HFF-Myc (cell line): ENCODE data around the gene GABBR2.

ENCODE experiments used
- DNase-seq: peaks from one replicate; pipeline ENCODE4 v3.0.0-alpha.2; 2011; ENCODE audit warnings: low read depth; ENCODE audit errors: extremely low read depth
- H3K4me3 ChIP-seq: replicated peaks from 2 replicates; pipeline ENCODE4 v1.5.1; 2011; ENCODE audit warnings: low read depth, mild to moderate bottlenecking, control low read depth, low read length
- TF ChIP-seq, protein P1 (sequence below): IDR thresholded peaks from 2 replicates; pipeline ENCODE4 v1.5.1; 2012; ENCODE audit warnings: mild to moderate bottlenecking, low read depth, low read length, control low read depth; ENCODE audit errors: missing control alignments

GABBR2 gene

DNA sequence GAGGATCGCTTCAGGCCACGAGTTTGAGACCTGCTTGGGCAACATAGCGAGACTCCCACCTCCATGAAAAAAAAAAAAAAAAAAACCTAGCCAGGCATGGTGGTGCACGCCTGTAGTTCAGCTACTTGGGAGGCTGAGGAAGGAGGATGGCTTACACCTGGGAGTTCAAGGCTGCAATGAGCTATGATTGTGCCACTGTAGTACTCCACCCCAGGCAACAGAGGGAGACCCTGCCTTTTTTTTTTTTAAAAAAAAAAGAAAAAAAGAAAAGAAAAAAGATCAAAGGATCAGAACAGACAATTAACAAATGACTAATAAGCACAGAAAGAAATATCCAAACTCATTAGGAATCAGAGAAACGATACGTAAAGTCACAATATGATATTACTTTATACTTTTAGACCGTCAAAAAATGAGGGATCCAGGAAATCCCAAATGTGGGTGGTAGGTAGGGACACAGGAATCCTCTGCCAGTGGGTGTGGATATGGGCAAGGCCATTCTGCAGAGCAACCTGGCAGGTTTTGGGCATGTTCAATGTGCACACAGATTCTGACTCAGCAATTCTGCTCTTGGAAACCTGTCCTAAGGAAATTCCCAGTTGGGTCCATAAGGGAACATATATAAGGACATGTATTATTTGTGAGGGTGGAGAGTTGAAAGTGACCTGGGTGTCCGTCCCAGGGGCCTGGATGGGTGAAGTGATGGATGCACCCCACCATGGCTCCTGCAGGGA lies 308.6 kb downstream of the GABBR2 start:
- TF ChIP-seq, protein P1, sequence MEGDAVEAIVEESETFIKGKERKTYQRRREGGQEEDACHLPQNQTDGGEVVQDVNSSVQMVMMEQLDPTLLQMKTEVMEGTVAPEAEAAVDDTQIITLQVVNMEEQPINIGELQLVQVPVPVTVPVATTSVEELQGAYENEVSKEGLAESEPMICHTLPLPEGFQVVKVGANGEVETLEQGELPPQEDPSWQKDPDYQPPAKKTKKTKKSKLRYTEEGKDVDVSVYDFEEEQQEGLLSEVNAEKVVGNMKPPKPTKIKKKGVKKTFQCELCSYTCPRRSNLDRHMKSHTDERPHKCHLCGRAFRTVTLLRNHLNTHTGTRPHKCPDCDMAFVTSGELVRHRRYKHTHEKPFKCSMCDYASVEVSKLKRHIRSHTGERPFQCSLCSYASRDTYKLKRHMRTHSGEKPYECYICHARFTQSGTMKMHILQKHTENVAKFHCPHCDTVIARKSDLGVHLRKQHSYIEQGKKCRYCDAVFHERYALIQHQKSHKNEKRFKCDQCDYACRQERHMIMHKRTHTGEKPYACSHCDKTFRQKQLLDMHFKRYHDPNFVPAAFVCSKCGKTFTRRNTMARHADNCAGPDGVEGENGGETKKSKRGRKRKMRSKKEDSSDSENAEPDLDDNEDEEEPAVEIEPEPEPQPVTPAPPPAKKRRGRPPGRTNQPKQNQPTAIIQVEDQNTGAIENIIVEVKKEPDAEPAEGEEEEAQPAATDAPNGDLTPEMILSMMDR = peak; percentile 2
- DNase-seq = no peak
- H3K4me3 ChIP-seq = no peak overlapping the region

DNA sequence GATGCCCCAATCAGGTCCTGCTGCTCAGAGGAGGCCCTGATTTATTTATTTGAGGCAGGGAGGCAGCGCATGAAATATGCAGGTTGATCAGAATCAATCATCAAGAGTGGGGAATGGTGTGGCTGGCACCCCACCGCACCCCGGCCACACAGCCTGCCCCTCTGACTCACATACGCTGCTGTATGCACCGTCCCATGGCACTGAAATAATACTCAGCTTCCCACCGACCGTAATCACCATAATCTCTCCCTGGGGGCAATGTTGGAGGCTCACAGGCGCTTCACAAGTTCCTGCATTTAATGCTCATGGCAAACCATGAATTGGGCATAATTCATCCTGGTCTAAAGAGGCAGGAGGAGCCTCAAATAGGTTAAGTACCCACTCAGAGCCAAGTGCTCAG lies 312.1 kb downstream of the GABBR2 start:
- TF ChIP-seq, protein P1 = no peak
- no peak for DNase-seq
- H3K4me3 ChIP-seq = no peak overlapping the region

DNA sequence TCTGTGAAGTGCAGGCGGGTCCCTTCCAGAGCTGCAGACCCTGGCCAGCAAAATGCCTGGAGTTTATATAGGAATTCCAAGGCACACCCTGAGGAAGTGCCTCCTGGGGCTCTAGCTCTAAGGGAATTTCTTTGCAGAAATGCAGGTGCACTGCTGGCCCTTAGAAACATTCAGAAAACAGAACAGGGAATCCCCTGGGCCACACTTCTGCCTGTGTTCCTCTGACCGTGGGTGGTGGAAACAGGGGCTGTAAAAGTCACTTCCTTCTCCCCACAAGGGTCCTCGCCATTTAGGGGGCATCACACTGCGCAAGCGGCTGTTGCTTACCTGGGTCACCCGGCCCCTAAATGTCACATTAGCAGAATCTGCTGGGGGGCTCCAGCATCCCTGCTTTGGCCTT lies 312.5 kb downstream of the GABBR2 start:
- no peak for DNase-seq
- no peak overlapping the region for H3K4me3 ChIP-seq
- TF ChIP-seq, protein P1 = no peak

DNA sequence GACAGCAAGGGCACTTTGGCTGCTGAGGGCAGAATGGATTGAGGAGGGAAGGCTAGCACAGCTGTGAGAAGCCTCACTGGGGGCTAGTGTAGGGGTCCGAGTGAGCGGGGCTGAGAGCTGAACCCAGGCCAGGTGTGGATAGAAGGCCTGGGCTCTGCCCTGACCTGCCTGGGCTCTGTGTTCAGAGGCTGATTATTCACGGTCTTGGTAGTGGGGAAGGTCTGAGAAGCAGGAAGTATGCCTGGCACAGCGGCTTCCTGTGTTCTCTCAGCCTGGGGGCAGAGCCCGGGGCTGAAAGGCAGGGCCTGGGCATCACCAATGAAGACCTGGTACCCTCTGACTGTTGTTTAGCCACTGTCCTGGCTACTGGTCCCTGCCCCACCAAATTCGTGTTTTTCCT lies 316.9 kb downstream of the GABBR2 start:
- H3K4me3 ChIP-seq = no peak overlapping the region
- TF ChIP-seq, protein P1 = no peak
- DNase-seq = no peak

DNA sequence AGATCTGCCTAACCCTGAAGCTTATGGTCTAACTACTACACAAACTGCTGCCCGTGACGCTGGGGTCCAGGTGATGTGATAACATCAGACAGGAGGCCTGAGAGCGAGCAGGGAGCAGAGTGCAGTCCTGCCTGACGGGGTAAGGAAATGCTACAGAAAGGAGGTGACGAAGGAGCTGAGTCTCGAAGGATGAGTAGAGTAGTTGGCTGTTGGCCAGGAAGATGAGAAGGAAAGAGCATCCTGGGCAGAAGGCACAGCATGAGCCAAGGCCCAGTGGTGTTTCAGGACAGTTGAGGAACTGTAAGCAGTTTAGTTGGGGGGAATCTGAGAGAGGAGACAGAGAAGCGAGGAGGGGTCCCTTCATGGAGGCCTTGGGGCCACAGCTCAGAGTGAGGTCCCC lies 317.3 kb downstream of the GABBR2 start:
- TF ChIP-seq, protein P1 = no peak
- H3K4me3 ChIP-seq = no peak overlapping the region
- DNase-seq = no peak

DNA sequence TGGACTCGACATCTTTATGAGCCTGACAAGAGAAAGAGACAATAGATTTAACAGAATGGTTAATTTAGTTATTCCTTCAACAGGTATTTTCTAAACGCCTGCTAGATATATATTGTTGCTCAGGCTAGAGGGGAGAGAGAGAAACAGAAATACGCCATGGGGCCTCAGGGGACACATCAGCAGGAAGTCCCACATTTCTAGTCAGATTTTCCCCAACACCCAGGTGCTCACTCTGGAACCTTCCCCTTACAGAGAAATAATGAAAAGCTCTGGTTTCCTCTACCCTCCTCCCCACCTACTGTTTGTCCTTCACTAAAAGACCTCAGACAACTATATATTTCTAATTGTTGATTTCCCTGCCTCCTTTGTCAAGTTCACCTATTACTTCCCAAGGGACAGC lies 323.0 kb downstream of the GABBR2 start:
- no peak overlapping the region for H3K4me3 ChIP-seq

More for the DNA sequence above, 323.0 kb downstream of the GABBR2 start:
- TF ChIP-seq, protein P1 = no peak
- no peak for DNase-seq
